Mesothelial cell of epicardium (in vitro differentiated cells): ENCODE measurements around the gene CDHR5. TPM values are rescaled to one million over a fixed set of nuclear protein-coding genes. Genes with fewer than 3 reads are reported as not detected.

Experiments used
- DNase-seq, 2 experiments: peaks; one replicate each; pipeline ENCODE4 v3.0.0; 2021; ENCODE audit warnings: low spot score in 2 of 2; ENCODE audit not compliant: unreplicated experiment in 2 of 2
- H3K27ac Mint-ChIP-seq: 2 replicates; pipeline ENCODE4 v1.8.0; 2021; ENCODE audit warnings: mixed read lengths
- H3K27me3 Mint-ChIP-seq: 2 replicates; pipeline ENCODE4 v1.8.0; 2021; ENCODE audit warnings: low read depth, mixed read lengths
- H3K36me3 Mint-ChIP-seq: 2 replicates; pipeline ENCODE4 v1.8.0; 2021; ENCODE audit warnings: mixed read lengths
- H3K4me1 Mint-ChIP-seq: 2 replicates; pipeline ENCODE4 v1.8.0; 2021; ENCODE audit warnings: mixed read lengths
- H3K4me3 Mint-ChIP-seq: 2 replicates; pipeline ENCODE4 v1.8.0; 2021; ENCODE audit warnings: mild to moderate bottlenecking, moderate library complexity, mixed read lengths
- H3K9me3 Mint-ChIP-seq: 2 replicates; pipeline ENCODE4 v1.8.0; 2021; ENCODE audit warnings: mixed read lengths
- CTCF ChIP-seq: fragments of 200-600 bp; sonication (generic); IDR thresholded peaks from one replicate; pipeline ENCODE4 v1.5.0; 2021; ENCODE audit warnings: antibody characterized with exemption; ENCODE audit not compliant: unreplicated experiment
- total RNA-seq: library from RNA; stranded (reverse); gene quantifications from 3 replicates; pipeline ENCODE4 v1.2.1, GENCODE V29; 2021

CDHR5 gene
- total RNA-seq, 1 donor from 2014 or later = 0.27 TPM

GRCh38 chr11:646214-646613, 21.5 kb upstream of the CDHR5 start:
- H3K9me3 Mint-ChIP-seq = no peaks in the 10 kb centered on the region
- TF ChIP-seq CTCF = no peak
- no peak overlapping the region for H3K4me3 Mint-ChIP-seq
- DNase-seq = no peak
- peaks cover 3% of the 10 kb centered on the region for H3K27me3 Mint-ChIP-seq
- no peak overlapping the region for H3K27ac Mint-ChIP-seq
- H3K4me1 Mint-ChIP-seq = no peaks in the 10 kb centered on the region
- peaks cover 8% of the 10 kb centered on the region for H3K36me3 Mint-ChIP-seq

DNA sequence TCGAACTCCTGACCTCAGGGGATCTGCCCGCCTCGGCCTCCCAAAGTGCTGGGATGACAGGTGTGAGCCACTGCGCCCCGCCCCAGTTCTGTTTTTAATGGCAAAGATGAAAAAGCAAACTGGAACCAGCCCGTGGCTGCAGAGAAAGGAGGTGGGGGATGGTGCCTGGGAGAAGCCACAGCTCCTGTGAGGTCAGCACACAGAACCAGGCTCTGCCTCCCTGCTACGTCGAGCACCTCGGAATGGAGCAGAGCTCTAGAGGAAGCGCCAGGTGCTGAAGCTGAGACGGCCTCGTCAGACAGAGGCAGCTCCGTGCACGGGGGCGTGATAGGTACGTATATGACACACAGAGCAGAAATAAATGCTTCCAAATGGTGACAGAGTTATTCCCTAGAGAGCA, 20.8 kb upstream of the CDHR5 start:
- DNase-seq = no peak
- H3K4me1 Mint-ChIP-seq = no peaks in the 10 kb centered on the region
- no peak overlapping the region for H3K4me3 Mint-ChIP-seq
- H3K27me3 Mint-ChIP-seq = peaks cover 6% of the 10 kb centered on the region
- H3K9me3 Mint-ChIP-seq = no peaks in the 10 kb centered on the region
- peaks cover 8% of the 10 kb centered on the region for H3K36me3 Mint-ChIP-seq
- H3K27ac Mint-ChIP-seq = no peak overlapping the region
- TF ChIP-seq CTCF = no peak

DNA sequence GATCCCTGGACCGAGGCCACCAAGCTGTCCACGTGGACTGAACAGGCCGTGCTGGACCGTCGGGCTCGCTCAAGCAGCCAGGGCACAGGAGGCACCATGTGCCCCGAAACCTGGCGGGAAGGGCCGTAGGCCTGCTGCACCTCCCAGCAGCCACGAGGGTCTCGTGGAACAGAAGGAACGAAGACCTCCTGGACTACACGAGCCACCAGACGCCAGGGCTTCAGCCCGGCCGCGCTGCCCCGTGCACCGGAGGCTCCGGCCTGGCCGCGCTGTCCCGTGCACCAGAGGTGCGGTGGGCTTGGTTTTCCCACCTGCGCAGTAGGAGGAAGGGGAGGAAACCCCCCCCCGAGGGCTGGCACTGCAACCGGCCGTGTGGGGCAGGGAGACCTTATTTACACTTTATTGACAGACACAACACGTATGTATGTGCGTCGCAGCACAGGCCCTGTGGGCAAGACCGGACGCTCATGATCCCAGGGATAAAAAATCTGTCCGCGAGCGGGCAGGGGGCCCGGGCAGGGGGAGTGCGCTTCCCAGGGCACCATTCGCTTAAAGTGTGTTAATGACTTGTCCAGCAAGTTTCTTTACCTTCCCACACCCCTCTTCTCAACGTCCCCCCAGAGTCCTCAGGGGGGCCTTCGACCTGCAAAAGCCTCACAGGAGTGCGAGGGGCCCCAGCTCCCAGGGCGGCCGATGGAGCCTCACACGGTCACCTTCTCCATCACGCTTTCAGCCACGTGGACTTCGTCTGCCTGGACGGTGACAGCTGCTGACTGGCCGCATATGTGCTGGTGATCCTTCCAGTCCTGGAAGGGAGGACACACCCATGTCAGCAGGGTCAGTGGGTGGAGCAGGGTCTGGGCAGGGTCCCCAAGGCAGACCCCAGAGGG, 19.3 kb upstream of the CDHR5 start:
- no peak overlapping the region for H3K4me3 Mint-ChIP-seq
- DNase-seq = no peak
- peaks cover 8% of the 10 kb centered on the region for H3K36me3 Mint-ChIP-seq
- no peak overlapping the region for H3K27ac Mint-ChIP-seq
- H3K27me3 Mint-ChIP-seq = peaks cover 13% of the 10 kb centered on the region
- H3K9me3 Mint-ChIP-seq = no peaks in the 10 kb centered on the region
- no peak for TF ChIP-seq CTCF
- peaks cover 2% of the 10 kb centered on the region for H3K4me1 Mint-ChIP-seq

GRCh38 chr11:643366-643765, 18.6 kb upstream of the CDHR5 start:
- TF ChIP-seq CTCF = no peak
- Mint-ChIP-seq H3K27ac (no peak overlapping the region), H3K4me3 (no peak overlapping the region), H3K9me3 (no peaks in the 10 kb centered on the region), H3K4me1 (peaks cover 9% of the 10 kb centered on the region), H3K36me3 (peaks cover 4% of the 10 kb centered on the region), H3K27me3 (peaks cover 20% of the 10 kb centered on the region)
- DNase-seq = no peak

GRCh38 chr11:641806-642370, 17.1 kb upstream of the CDHR5 start:
- Mint-ChIP-seq H3K4me3 (no peak overlapping the region), H3K36me3 (peaks cover 1% of the 10 kb centered on the region), H3K27me3 (peaks cover 33% of the 10 kb centered on the region), H3K9me3 (no peaks in the 10 kb centered on the region), H3K4me1 (peaks cover 15% of the 10 kb centered on the region), H3K27ac (no peak overlapping the region)
- DNase-seq = no peak
- TF ChIP-seq CTCF = no peak
